Epithelial cell of esophagus (primary cell): Measurements from ENCODE around the gene KCNA5.

Source experiments
- DNase-seq: peaks from one replicate; pipeline ENCODE4 v3.0.0; 2010; ENCODE audit warnings: low read depth
- H3K4me3 ChIP-seq: 2 replicates; pipeline ENCODE4 v1.5.1; 2011; ENCODE audit warnings: mild to moderate bottlenecking, low read length, control low read depth
- CTCF ChIP-seq: IDR thresholded peaks from 2 replicates; pipeline ENCODE4 v1.5.1; 2011; ENCODE audit warnings: low read depth, mild to moderate bottlenecking, low read length, control low read depth, inconsistent platforms; ENCODE audit not compliant: insufficient read depth; ENCODE audit errors: missing control alignments

KCNA5 gene

GRCh38 chr12:5068619-5069018, 24.9 kb downstream of the KCNA5 start:
- DNase-seq = no peak
- H3K4me3 ChIP-seq = no peak overlapping the region
- no peak for TF ChIP-seq CTCF

GRCh38 chr12:5070090-5070489, 26.4 kb downstream of the KCNA5 start:
- no peak for TF ChIP-seq CTCF
- H3K4me3 ChIP-seq = no peak overlapping the region
- DNase-seq = no peak

GRCh38 chr12:5071496-5071895, 27.8 kb downstream of the KCNA5 start:
- no peak for DNase-seq
- H3K4me3 ChIP-seq = no peak overlapping the region
- no peak for TF ChIP-seq CTCF

GRCh38 chr12:5072311-5072710, 28.6 kb downstream of the KCNA5 start:
- no peak overlapping the region for H3K4me3 ChIP-seq
- no peak for DNase-seq
- no peak for TF ChIP-seq CTCF

GRCh38 chr12:5073054-5073453, 29.4 kb downstream of the KCNA5 start:
- no peak overlapping the region for H3K4me3 ChIP-seq
- DNase-seq = no peak
- no peak for TF ChIP-seq CTCF

- no peak for DNase-seq
- no peak overlapping the region for H3K4me3 ChIP-seq
- TF ChIP-seq CTCF = no peak
Measured at GRCh38 chr12:5073853-5074252, 30.2 kb downstream of the KCNA5 start.

- TF ChIP-seq CTCF = no peak
- no peak for DNase-seq
- H3K4me3 ChIP-seq = no peak overlapping the region
Measured at GRCh38 chr12:5076761-5077160, 33.1 kb downstream of the KCNA5 start.
